GM12878 (cell line): ENCODE data around the gene RANBP6. TPM values are rescaled to one million over a fixed set of nuclear protein-coding genes. Genes with fewer than 3 reads are reported as not detected.

Source experiments
- BACH1 ChIP-seq: fragments of 450-650 bp; IDR thresholded peaks from 2 replicates; pipeline ENCODE4 v1.6.1; 2017; ENCODE audit warnings: mild to moderate bottlenecking, borderline replicate concordance
- BCL11A ChIP-seq: IDR thresholded peaks from 2 replicates; pipeline ENCODE4 v1.6.1; 2011; ENCODE audit warnings: low read depth, low read length
- CBX3 ChIP-seq: fragments of 200-600 bp; sonication (generic); IDR thresholded peaks from 2 replicates; pipeline ENCODE4 v1.6.1; 2016; ENCODE audit warnings: low read depth, borderline replicate concordance
- CBX5 ChIP-seq: sonication (generic); IDR thresholded peaks from 2 replicates; pipeline ENCODE4 v1.6.1; 2016; ENCODE audit warnings: low read depth, moderate library complexity, mild to moderate bottlenecking, inconsistent platforms
- CEBPB ChIP-seq, 2 experiments: fragments of 150-350 bp in 1 of 2; IDR thresholded peaks; 2 replicates each; pipeline ENCODE4 v1.6.1; 2012 to 2014; ENCODE audit warnings: low read depth in 2 of 2, low read length in 2 of 2, borderline replicate concordance in 1 of 2, inconsistent platforms in 1 of 2
- CHD1 ChIP-seq: IDR thresholded peaks from 2 replicates; pipeline ENCODE4 v1.6.1; 2012; ENCODE audit warnings: low read depth, low read length, improper control_type of control experiment
- CHD4 ChIP-seq: fragments of 200-600 bp; sonication (generic); IDR thresholded peaks from 2 replicates; pipeline ENCODE4 v1.6.1; 2016; ENCODE audit warnings: mild to moderate bottlenecking
- FOXK2 ChIP-seq: fragments of 450-650 bp; IDR thresholded peaks from 2 replicates; pipeline ENCODE4 v1.6.1; 2017; ENCODE audit warnings: mild to moderate bottlenecking, moderate library complexity
- MEF2B ChIP-seq: fragments of 450-650 bp; IDR thresholded peaks from 2 replicates; pipeline ENCODE4 v1.6.1; 2018; ENCODE audit warnings: mild to moderate bottlenecking, moderate library complexity; ENCODE audit not compliant: partially characterized antibody, poor library complexity, severe bottlenecking
- MTA3 ChIP-seq: IDR thresholded peaks from 2 replicates; pipeline ENCODE4 v1.6.1; 2012; ENCODE audit warnings: low read length, inconsistent platforms, borderline replicate concordance
- MYB ChIP-seq: fragments of 150-350 bp; IDR thresholded peaks from 2 replicates; pipeline ENCODE4 v1.6.1; 2014; ENCODE audit warnings: mild to moderate bottlenecking, low read depth, low read length, borderline replicate concordance
- NFXL1 ChIP-seq: fragments of 450-650 bp; IDR thresholded peaks from 2 replicates; pipeline ENCODE4 v1.6.1; 2017; ENCODE audit warnings: antibody characterized with exemption, mild to moderate bottlenecking, borderline replicate concordance
- NFYA ChIP-seq: IDR thresholded peaks from 2 replicates; pipeline ENCODE4 v1.6.1; 2011; ENCODE audit warnings: low read depth, mild to moderate bottlenecking, low read length, improper control_type of control experiment, borderline replicate concordance
- NR2C2 ChIP-seq: IDR thresholded peaks from 2 replicates; pipeline ENCODE4 v1.6.1; 2011; ENCODE audit warnings: borderline replicate concordance, low read depth; ENCODE audit not compliant: control insufficient read depth, insufficient read length
- POLR2AphosphoS5 ChIP-seq: IDR thresholded peaks from 2 replicates; pipeline ENCODE4 v1.6.1; 2011; ENCODE audit warnings: mild to moderate bottlenecking, low read length, inconsistent platforms
- RUNX3 ChIP-seq: IDR thresholded peaks from 2 replicates; pipeline ENCODE4 v1.6.1; 2012; ENCODE audit warnings: low read length, inconsistent platforms
- SMARCA5 ChIP-seq: fragments of 450-650 bp; IDR thresholded peaks from 2 replicates; pipeline ENCODE4 v1.6.1; 2017; ENCODE audit warnings: mild to moderate bottlenecking
- TCF3 ChIP-seq: IDR thresholded peaks from 2 replicates; pipeline ENCODE4 v1.6.1; 2012; ENCODE audit warnings: low read depth, mild to moderate bottlenecking, low read length, borderline replicate concordance; ENCODE audit not compliant: insufficient read depth
- ZNF622 ChIP-seq: fragments of 450-650 bp; IDR thresholded peaks from 2 replicates; pipeline ENCODE4 v1.6.1; 2017; ENCODE audit warnings: mild to moderate bottlenecking, inconsistent platforms
- polyA plus RNA-seq, 11 experiments: library from polyadenylated mRNA; depleted of rRNA in 4 of 11; unstranded in 6 of 11; stranded (reverse) in 5 of 11; fragments of >200 nt; fragmentation: Nextera tagmentation in 4 of 11; fragmentation: Illumina TruSeq in 1 of 11; extraction: Ambion mirVana in 4 of 11; extraction: Trizol in 1 of 11; gene quantifications; 1 replicate in 1 of 11; 2 replicates in 10 of 11; pipeline versions ENCODE4 v1.2.1 to v1.2.3, GENCODE V29; 2011 to 2016; ENCODE audit warnings: inconsistent platforms in 2 of 11, missing spikeins in 2 of 11, low read depth in 1 of 11
- total RNA-seq, 4 experiments: library from RNA; depleted of rRNA in 3 of 4; stranded (reverse); fragments of >200 nt in 3 of 4; fragmentation: Illumina TruSeq in 1 of 4; extraction: Trizol in 1 of 4; gene quantifications; 2 replicates each; pipeline versions ENCODE4 v1.2.1 to v1.2.3, GENCODE V29; 2013 to 2021
- TF ChIP-seq, protein P1 (sequence below): fragments of 450-650 bp; IDR thresholded peaks from 2 replicates; pipeline ENCODE4 v1.6.1; 2017; ENCODE audit warnings: antibody characterized with exemption, mild to moderate bottlenecking, moderate library complexity
- TF ChIP-seq, protein P2 (sequence below): fragments of 450-650 bp; IDR thresholded peaks from 2 replicates; pipeline ENCODE4 v1.6.1; 2014; ENCODE audit warnings: mild to moderate bottlenecking
- TF ChIP-seq, protein P3 (sequence below): fragments of 450-650 bp; formaldehyde crosslinking; IDR thresholded peaks from 2 replicates; pipeline ENCODE4 v1.4.0; 2022; ENCODE audit warnings: mild to moderate bottlenecking, moderate library complexity

RANBP6 gene
- total and polyA plus RNA-seq, 10 of the 15 experiments (the other 5 are each of a cell fraction or from before 2014, with no cell fraction given) = 10.9 to 26.9 (median 19.4) TPM

DNA sequence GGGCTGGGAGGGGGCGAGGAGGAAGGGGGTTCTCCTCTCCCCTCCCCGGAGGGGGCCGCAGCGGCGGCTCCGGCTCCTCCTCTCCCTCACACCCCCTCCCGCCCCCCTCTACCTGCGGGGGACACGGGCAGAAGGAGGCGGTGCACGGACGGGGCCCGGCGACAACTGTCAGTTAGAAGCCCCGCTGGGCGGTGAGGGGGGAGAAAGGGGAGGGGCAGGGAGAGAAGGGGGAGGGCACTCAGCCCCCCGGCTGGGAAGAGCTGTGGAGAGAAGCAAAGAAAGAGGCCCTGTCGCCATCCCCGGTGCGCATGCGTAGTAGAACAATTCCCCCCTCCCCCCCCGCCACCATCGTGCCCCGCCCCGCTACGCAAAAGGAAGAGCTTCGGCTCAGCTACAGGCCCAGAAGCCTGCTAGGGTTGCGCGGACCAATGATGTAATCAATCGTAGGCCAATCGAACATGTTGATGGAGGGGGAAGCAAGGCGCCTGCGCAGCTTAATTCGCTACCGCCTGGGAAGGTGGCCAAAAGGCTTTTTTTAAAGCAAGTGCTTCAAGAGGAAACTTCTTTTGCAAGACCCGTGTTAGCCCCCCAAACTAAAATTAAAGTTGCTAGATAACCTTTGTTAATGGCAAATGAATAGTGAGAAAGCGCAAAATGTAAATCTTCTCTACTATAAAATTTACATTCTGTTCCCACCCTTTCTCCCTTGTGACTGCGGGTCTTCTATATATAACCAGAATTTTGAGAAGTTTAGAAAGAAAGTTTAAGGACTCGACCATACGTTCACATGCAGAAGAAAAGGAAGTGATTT, 7.0 kb downstream of the RANBP6 start (continued):
- TF ChIP-seq CBX5 = no peak
- no peak for TF ChIP-seq CBX3
- TF ChIP-seq MYB = no peak
- no peak for TF ChIP-seq BCL11A
- no peak for TF ChIP-seq SMARCA5
- no peak for TF ChIP-seq FOXK2
- TF ChIP-seq POLR2AphosphoS5 = peak; percentile 73
- no peak for TF ChIP-seq NFXL1
- TF ChIP-seq, protein P1, sequence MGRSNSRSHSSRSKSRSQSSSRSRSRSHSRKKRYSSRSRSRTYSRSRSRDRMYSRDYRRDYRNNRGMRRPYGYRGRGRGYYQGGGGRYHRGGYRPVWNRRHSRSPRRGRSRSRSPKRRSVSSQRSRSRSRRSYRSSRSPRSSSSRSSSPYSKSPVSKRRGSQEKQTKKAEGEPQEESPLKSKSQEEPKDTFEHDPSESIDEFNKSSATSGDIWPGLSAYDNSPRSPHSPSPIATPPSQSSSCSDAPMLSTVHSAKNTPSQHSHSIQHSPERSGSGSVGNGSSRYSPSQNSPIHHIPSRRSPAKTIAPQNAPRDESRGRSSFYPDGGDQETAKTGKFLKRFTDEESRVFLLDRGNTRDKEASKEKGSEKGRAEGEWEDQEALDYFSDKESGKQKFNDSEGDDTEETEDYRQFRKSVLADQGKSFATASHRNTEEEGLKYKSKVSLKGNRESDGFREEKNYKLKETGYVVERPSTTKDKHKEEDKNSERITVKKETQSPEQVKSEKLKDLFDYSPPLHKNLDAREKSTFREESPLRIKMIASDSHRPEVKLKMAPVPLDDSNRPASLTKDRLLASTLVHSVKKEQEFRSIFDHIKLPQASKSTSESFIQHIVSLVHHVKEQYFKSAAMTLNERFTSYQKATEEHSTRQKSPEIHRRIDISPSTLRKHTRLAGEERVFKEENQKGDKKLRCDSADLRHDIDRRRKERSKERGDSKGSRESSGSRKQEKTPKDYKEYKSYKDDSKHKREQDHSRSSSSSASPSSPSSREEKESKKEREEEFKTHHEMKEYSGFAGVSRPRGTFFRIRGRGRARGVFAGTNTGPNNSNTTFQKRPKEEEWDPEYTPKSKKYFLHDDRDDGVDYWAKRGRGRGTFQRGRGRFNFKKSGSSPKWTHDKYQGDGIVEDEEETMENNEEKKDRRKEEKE = no peak
- peak; percentile 18 for TF ChIP-seq MEF2B
- TF ChIP-seq, protein P2, sequence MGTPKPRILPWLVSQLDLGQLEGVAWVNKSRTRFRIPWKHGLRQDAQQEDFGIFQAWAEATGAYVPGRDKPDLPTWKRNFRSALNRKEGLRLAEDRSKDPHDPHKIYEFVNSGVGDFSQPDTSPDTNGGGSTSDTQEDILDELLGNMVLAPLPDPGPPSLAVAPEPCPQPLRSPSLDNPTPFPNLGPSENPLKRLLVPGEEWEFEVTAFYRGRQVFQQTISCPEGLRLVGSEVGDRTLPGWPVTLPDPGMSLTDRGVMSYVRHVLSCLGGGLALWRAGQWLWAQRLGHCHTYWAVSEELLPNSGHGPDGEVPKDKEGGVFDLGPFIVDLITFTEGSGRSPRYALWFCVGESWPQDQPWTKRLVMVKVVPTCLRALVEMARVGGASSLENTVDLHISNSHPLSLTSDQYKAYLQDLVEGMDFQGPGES = no peak
- no peak for TF ChIP-seq NFYA
- TF ChIP-seq, protein P3, sequence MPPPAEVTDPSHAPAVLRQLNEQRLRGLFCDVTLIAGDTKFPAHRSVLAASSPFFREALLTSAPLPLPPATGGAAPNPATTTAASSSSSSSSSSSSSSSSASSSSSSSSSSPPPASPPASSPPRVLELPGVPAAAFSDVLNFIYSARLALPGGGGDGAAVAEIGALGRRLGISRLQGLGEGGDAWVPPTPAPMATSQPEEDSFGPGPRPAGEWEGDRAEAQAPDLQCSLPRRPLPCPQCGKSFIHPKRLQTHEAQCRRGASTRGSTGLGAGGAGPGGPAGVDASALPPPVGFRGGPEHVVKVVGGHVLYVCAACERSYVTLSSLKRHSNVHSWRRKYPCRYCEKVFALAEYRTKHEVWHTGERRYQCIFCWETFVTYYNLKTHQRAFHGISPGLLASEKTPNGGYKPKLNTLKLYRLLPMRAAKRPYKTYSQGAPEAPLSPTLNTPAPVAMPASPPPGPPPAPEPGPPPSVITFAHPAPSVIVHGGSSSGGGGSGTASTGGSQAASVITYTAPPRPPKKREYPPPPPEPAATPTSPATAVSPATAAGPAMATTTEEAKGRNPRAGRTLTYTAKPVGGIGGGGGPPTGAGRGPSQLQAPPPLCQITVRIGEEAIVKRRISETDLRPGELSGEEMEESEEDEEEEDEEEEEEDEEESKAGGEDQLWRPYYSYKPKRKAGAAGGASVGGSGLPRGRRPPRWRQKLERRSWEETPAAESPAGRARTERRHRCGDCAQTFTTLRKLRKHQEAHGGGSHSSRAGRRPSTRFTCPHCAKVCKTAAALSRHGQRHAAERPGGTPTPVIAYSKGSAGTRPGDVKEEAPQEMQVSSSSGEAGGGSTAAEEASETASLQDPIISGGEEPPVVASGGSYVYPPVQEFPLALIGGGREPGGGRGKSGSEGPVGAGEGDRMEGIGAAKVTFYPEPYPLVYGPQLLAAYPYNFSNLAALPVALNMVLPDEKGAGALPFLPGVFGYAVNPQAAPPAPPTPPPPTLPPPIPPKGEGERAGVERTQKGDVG (CRISPR knock-in tag) = no peak
- TF ChIP-seq CEBPB (IDR thresholded peaks at IDR 0.05; ENCODE audit: borderline replicate concordance in 1 of 2, low read depth in 2 of 2, low read length in 2 of 2) = no peak
- no peak for TF ChIP-seq TCF3
- TF ChIP-seq BACH1 = no peak
- TF ChIP-seq ZNF622 = no peak
- no peak for TF ChIP-seq CHD1
- TF ChIP-seq CHD4 = no peak
- no peak for TF ChIP-seq MTA3
- peak; percentile 39; the same call in 1 of the 2 replicates for TF ChIP-seq RUNX3
- no peak for TF ChIP-seq NR2C2
